Measurements from ENCODE around the gene IMPA2.
"Not testable (repeated sequence)": the region's sequence is repeated elsewhere in the genome, so short reads cannot be mapped to it uniquely, and the experiment has no call there.

The IMPA2 gene

GRCh38 chr18:12056034-12056883 lies 75.0 kb downstream of the IMPA2 start:
- DNase-seq = no peak

GRCh38 chr18:12056884-12057402 lies 75.6 kb downstream of the IMPA2 start:
- no peak for DNase-seq

DNA sequence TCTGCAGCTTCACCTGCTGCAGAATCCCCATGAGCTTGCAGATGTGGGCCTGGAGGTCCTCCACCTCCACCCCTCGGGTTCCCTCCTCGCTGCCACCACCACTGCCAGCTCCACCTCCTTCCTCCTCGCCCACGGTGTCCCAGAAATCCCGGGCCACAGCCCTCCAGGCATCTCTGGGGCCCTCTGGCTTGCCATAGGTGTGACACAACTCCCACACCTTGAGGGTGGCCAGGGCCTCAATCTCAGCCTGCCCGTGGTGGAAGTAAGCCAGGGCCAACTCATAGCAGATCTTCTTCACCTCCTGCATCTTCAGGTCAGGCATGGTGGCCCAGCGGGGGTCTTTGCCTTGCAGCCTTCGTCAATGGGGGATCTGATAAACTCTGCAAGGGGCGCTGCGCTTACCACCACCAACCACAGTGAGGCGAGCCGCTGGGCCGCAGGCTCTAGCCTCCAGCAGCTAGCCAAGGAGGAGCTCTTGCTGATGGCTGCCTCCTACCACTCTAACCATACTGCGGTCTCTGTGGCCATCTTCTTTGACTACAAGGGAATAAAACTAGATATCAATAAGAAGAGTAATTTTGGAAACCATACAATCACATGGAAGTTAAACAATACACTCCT lies 76.2 kb downstream of the IMPA2 start:
- no peak for DNase-seq

DNA sequence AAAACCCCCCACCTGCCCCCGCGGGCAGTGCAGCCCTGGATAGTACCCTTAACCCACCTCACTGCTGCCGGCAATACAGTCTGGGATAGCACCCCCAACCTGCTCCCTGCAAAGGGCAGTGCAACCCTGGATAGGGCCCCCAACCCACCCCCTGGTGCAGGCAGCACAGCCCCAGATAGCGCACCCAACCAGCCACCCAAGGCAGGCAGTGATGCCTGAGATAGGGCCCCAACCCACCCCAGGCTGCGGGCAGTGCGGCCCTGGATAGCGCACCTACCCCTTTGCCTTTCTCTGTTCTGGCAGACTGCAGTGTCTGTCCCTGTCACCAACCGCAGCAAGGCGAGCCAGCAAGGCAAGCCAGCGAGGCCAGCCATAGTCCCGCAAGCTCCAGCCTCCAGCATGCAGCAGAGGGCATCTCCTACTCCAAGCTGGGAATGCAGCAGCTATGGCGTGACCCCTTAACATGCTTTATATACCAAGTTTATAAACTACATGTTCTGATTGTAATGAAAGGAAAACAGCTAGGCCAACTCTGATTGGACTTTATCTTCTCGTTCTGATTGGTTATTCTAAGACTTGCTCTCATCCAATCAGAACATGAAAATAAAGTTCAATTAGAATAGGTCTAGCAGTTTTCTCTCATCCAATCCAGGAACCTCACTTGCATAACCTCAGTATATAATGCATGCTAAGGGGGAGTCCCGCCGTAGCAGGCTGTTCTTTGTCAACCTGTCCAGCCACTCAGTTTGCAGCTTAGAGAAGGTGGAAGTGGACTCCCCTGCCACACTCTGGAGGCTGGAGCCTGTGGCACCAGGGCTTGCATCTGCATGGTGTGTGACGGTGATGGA lies 78.3 kb downstream of the IMPA2 start:
- DNase-seq = no peak

DNA sequence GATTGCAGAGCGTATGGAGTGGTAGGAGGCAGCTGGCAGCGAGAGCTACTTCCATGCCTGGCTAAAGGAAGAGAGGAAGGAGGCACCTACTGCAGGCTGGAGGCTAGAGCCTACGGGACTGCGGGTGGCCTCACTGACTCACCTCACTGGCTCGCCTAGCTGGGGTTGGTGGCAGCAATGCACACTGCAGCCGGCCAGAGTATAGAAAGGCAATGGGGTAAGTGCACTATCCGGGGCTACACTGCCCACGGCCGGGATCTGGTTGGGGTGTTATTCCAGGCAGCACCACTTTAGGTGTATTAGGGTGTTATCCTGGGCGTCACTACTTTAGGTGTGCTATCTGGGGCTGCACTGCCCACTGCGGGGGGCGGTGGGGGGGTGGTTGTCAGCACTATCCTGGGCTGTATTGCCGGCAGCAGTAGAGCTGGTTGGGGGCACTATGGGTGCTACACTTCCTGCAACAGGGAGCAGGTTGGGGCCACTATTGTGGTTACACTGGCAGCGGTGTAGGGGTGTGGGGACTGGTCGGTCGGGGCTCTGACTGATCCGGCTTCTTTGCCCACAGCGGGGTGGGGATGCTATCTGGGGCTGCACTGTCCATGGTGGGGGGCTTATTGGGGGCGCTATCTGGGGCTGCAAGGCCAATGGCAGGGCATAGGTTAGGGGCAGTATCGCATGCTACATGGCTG lies 79.0 kb downstream of the IMPA2 start:
- no peak for DNase-seq

DNA sequence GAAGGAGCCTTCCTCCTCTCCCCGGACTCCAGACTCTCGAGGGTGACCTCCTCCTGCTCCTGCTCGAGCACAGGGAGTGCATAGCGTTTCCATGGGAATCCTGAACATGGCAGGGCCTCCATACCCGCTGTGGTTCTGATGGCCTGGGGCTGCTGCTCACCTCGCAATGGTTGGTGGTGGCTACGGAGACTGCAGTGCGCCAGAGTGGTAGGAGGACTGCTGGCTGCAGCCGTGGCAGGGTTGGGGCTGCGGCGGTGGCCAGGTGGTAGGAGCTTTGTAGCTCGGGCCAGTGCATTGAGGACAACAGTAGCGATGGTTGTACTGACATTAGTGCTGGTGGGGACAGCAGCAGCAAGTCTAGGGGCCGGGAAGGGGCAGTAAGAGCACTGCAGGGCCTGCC lies 80.4 kb downstream of the IMPA2 start:
- DNase-seq = no peak

- no peak for DNase-seq
These were observed 81.7 kb downstream of the IMPA2 start for GRCh38 chr18:12062974-12063373.

GRCh38 chr18:12064086-12064763 lies 82.9 kb downstream of the IMPA2 start:
- no peak for DNase-seq

GRCh38 chr18:12065397-12065796 lies 84.1 kb downstream of the IMPA2 start:
- DNase-seq = no peak

DNA sequence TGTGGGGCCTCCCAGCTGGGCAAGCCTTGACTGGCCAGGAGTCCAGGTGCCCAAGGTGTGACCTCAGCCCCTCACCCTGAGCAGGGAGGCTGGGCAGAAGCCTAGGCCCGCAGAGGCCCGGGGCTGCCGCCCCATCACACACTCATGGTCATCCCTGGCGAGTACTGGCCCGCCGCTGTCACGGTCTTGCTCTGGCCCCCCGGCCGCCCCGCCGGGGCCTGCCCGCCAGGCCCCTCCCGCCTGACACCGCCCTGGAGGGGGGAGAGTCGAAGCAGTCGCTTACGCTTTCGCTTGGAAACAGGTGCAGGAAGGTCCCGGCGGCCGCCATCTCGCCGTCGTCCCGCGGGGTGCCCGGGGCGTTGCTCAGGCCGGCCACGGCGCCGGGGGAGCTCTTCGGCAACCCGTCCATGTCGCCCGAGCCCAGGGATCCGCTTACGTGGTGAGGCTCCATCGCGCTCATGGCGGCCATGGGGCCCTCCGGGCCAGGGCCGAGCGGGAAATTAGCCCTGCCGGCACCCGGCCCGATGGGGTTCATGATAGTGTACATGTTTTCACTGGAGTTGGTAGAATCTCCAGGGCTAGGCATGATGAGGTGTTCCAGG lies 85.7 kb downstream of the IMPA2 start:
- no peak for DNase-seq

DNA sequence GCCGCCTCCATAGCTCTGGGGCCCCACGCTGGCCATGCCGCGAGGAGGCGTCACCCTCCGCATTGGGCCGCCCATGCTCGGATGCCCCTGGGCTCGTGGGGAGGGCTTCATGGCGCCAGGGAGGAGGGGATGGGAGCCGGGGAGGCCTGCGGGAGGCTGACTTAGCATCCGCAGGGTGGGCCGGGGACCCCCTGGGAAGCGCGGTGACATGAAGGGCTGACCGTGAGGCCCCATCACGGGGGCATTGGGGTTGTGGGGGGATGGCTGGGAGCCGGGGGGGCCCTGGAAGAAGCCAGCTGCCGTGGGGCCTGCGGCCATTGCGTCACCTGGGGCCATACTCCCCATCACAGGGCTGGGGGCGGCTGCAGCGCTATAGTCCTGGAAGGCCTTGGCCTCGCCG lies 86.4 kb downstream of the IMPA2 start:
- DNase-seq = no peak

DNA sequence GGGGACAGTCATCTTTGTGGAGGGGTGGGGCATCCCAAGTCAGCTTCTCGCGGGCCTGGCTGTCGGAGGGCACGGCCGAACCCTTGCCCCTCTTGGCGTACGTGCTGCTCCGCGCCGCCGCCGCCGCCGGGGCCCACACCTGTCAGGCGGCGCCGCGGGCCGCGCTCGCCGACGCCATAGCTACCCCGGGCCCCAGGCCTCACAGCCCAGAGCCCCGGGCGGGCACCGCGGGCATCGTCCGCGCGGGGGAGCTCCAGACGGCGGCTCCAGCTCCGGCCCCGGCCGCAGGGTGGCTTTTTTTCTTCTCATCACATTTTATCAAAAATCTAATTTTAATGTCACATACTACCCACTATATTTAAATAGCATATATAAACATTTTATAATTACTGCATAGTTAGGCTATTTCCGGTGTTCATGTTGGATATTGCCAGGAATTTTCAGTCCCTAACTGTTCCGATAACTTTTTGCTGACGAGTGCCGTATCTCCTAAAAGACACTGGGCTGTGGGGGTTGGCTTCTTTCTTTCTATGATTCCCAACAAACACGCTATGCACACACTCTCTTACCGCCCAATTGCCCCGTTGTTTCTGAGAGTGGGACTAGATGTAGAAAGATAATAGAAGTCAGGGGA lies 87.1 kb downstream of the IMPA2 start:
- DNase-seq = not testable (repeated sequence)

DNA sequence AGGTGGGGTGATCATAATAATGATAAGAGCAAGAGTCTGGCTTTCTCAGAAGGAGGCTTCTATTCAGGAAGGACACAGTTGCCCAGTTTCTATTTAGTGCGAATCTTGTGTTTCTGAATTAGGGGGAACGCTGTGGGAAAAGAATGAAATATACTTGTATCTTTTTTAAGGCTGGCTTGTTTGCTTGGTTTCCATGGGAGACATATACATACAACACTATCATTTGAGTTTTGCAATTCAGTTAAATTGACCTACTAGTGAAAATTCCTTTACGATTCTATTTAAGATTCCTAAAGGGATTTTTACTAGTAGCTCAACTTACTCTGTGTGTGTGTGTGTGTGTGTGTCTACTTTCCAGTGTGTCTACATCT lies 87.6 kb downstream of the IMPA2 start:
- no peak for DNase-seq

- not testable (repeated sequence) for DNase-seq
These were observed 89.8 kb downstream of the IMPA2 start for GRCh38 chr18:12071066-12071465.

DNA sequence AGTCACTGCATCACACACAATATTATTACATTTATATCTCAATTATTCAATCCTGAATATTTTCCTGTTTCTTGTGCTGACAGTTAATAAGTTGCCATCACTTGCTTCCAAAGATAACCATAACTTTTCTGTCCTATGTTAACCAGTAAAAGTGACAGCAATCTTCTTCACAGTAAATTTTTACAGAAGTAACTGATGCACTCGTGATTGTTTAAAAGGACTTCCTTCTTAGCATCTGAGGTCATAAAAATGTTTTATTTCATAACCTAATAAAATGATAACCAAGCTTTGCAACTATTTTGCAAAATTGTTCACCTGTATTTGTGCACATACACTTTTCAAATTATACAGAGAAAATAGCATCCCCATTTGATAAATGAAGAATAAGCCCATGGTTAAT lies 91.7 kb downstream of the IMPA2 start:
- DNase-seq = no peak

GRCh38 chr18:12074736-12075135 lies 93.4 kb downstream of the IMPA2 start:
- DNase-seq = no peak

DNA sequence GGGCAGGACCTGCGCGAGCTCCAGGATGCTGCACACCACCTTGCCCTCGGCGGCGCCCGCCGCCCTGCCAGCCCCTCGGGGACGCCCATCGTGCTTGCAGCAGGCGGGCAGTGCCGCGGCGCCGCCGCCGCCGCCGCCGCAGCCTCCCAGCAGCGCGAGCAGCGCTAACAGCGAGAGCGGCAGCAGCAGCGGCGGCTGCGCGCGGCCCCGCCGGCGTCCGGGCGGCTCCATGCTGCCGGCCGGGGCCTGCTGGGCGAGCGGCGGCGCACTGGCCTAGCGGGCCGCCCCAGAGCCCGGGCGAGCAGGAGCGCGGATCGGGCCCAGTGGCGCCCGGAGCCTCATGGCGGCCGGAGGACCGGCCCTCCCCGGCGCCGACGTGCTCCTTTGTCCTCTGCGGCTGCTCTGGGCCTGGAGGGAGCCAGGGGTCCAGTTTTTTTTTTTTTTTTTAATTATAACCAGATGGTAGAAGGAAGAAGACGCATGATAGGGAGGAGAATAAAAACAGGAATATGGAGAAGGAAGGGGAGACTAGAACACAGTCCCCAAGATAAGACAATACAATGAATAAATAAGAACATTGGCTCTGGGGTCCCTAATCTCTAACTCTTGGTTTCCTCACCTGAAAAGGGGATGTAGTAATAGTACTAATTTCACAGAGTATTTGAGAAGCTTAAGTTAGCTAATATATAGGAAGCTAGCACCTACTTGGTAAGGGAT lies 95.3 kb downstream of the IMPA2 start:
- no peak for DNase-seq

GRCh38 chr18:12077994-12078393 lies 96.7 kb downstream of the IMPA2 start:
- DNase-seq = not testable (repeated sequence)

- no peak for DNase-seq
These were observed 98.4 kb downstream of the IMPA2 start for GRCh38 chr18:12079491-12080237.

Data from stimulated activated CD4-positive, alpha-beta T cell treated with anti-CD3 and anti-CD28 coated beads, Interleukin-2, amount 100 ng/mL, for 48 hours (primary cell).